Measurements from ENCODE around the gene PPCDC.

- TF ChIP-seq, protein P1, sequence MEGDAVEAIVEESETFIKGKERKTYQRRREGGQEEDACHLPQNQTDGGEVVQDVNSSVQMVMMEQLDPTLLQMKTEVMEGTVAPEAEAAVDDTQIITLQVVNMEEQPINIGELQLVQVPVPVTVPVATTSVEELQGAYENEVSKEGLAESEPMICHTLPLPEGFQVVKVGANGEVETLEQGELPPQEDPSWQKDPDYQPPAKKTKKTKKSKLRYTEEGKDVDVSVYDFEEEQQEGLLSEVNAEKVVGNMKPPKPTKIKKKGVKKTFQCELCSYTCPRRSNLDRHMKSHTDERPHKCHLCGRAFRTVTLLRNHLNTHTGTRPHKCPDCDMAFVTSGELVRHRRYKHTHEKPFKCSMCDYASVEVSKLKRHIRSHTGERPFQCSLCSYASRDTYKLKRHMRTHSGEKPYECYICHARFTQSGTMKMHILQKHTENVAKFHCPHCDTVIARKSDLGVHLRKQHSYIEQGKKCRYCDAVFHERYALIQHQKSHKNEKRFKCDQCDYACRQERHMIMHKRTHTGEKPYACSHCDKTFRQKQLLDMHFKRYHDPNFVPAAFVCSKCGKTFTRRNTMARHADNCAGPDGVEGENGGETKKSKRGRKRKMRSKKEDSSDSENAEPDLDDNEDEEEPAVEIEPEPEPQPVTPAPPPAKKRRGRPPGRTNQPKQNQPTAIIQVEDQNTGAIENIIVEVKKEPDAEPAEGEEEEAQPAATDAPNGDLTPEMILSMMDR (IDR thresholded peaks at IDR 0.05 in 2 of 3, conservative IDR thresholded peaks at IDR 0.05 in 1 of 3; ENCODE audit: control insufficient read depth in 2 of 3, extremely low read depth in 1 of 3, insufficient read depth in 1 of 3, low read depth in 3 of 3, low read length in 3 of 3): no peak
- TF ChIP-seq IKZF1 (conservative IDR thresholded peaks at IDR 0.05) (no peak; the same call in 1 of the 2 replicates), GABPA (IDR thresholded peaks at IDR 0.05; ENCODE audit: low read depth) (no peak), POLR2AphosphoS5 (IDR thresholded peaks at IDR 0.05; ENCODE audit: low read length) (no peak), EZH2 (IDR thresholded peaks at IDR 0.05; ENCODE audit: borderline replicate concordance, control insufficient read depth, low read depth, low read length) (no peak), PAX5 (IDR thresholded peaks at IDR 0.05; ENCODE audit: borderline replicate concordance, low read depth, low read length) (no peak), ZNF207 (IDR thresholded peaks at IDR 0.05; ENCODE audit: borderline replicate concordance) (no peak), RAD21 (IDR thresholded peaks at IDR 0.05; ENCODE audit: insufficient read depth, low read depth, low read length) (0 out of 2 replicates have a peak, but pooled peaks have one; percentile 10), CHD2 (IDR thresholded peaks at IDR 0.05; ENCODE audit: borderline replicate concordance, low read depth, low read length) (no peak), POLR2A (IDR thresholded peaks at IDR 0.05; ENCODE audit: low read depth, low read length) (no peak)
Measured at GRCh38 chr15:75065851-75066509, 42.6 kb downstream of the PPCDC start.

Data from GM12878 (cell line).